GM12878 (cell line): Measurements from ENCODE around the gene ZDHHC3. TPM values are rescaled to one million over a fixed set of nuclear protein-coding genes. Genes with fewer than 3 reads are reported as not detected.

Experiments
- ATF7 ChIP-seq: fragments of 450-650 bp; IDR thresholded peaks from 2 replicates; pipeline ENCODE4 v1.6.1; 2016; ENCODE audit warnings: low read depth, mild to moderate bottlenecking
- BHLHE40 ChIP-seq, 2 experiments: fragments of 450-650 bp in 1 of 2; IDR thresholded peaks; 2 replicates each; pipeline ENCODE4 v1.6.1; 2011 to 2017; ENCODE audit warnings: low read depth in 2 of 2, borderline replicate concordance in 1 of 2, improper control_type of control experiment in 1 of 2, low read length in 1 of 2, mild to moderate bottlenecking in 1 of 2
- CREB1 ChIP-seq: IDR thresholded peaks from 2 replicates; pipeline ENCODE4 v1.6.1; 2012; ENCODE audit warnings: low read depth, mild to moderate bottlenecking, inconsistent platforms
- GATAD2B ChIP-seq: fragments of 450-650 bp; conservative IDR thresholded peaks from 2 replicates; pipeline ENCODE4 v1.6.1; 2017; ENCODE audit warnings: low read depth, mild to moderate bottlenecking, moderate library complexity
- HDGF ChIP-seq: fragments of 450-650 bp; IDR thresholded peaks from 2 replicates; pipeline ENCODE4 v1.6.1; 2016; ENCODE audit warnings: antibody characterized with exemption
- KDM1A ChIP-seq: fragments of 200-600 bp; sonication (generic); IDR thresholded peaks from 2 replicates; pipeline ENCODE4 v1.6.1; 2016; ENCODE audit warnings: borderline replicate concordance
- MEF2B ChIP-seq: fragments of 450-650 bp; IDR thresholded peaks from 2 replicates; pipeline ENCODE4 v1.6.1; 2018; ENCODE audit warnings: mild to moderate bottlenecking, moderate library complexity; ENCODE audit not compliant: partially characterized antibody, poor library complexity, severe bottlenecking
- NFYB ChIP-seq: IDR thresholded peaks from 2 replicates; pipeline ENCODE4 v1.6.1; 2011; ENCODE audit warnings: low read depth, mild to moderate bottlenecking, low read length, improper control_type of control experiment, moderate library complexity; ENCODE audit not compliant: insufficient read depth
- RAD51 ChIP-seq: fragments of 450-650 bp; IDR thresholded peaks from 2 replicates; pipeline ENCODE4 v1.6.1; 2016; ENCODE audit warnings: moderate library complexity, mild to moderate bottlenecking, inconsistent platforms
- RUNX3 ChIP-seq: IDR thresholded peaks from 2 replicates; pipeline ENCODE4 v1.6.1; 2012; ENCODE audit warnings: low read length, inconsistent platforms
- SP1 ChIP-seq: IDR thresholded peaks from one replicate; pipeline ENCODE4 v1.6.1; 2011; ENCODE audit warnings: low read depth, low read length
- TBL1XR1 ChIP-seq: IDR thresholded peaks from 2 replicates; pipeline ENCODE4 v1.6.1; 2012; ENCODE audit warnings: low read depth, low read length, improper control_type of control experiment
- ZNF384 ChIP-seq: IDR thresholded peaks from 2 replicates; pipeline ENCODE4 v1.6.1; 2012; ENCODE audit warnings: low read depth, mild to moderate bottlenecking, low read length, improper control_type of control experiment, borderline replicate concordance
- polyA plus RNA-seq, 11 experiments: library from polyadenylated mRNA; depleted of rRNA in 4 of 11; unstranded in 6 of 11; stranded (reverse) in 5 of 11; fragments of >200 nt; fragmentation: Nextera tagmentation in 4 of 11; fragmentation: Illumina TruSeq in 1 of 11; extraction: Ambion mirVana in 4 of 11; extraction: Trizol in 1 of 11; gene quantifications; 1 replicate in 1 of 11; 2 replicates in 10 of 11; pipeline versions ENCODE4 v1.2.1 to v1.2.3, GENCODE V29; 2011 to 2016; ENCODE audit warnings: inconsistent platforms in 2 of 11, missing spikeins in 2 of 11, low read depth in 1 of 11
- total RNA-seq, 4 experiments: library from RNA; depleted of rRNA in 3 of 4; stranded (reverse); fragments of >200 nt in 3 of 4; fragmentation: Illumina TruSeq in 1 of 4; extraction: Trizol in 1 of 4; gene quantifications; 2 replicates each; pipeline versions ENCODE4 v1.2.1 to v1.2.3, GENCODE V29; 2013 to 2021
- TF ChIP-seq, protein P1 (sequence below): fragments of 150-350 bp; IDR thresholded peaks from 2 replicates; pipeline ENCODE4 v1.6.1; 2016; ENCODE audit warnings: low read depth, low read length
- TF ChIP-seq, protein P2 (sequence below): IDR thresholded peaks from 2 replicates; pipeline ENCODE4 v1.6.1; 2012; ENCODE audit warnings: low read length, inconsistent platforms
- TF ChIP-seq, protein P3 (sequence below): fragments of 450-650 bp; IDR thresholded peaks from 2 replicates; pipeline ENCODE4 v1.6.1; 2016; ENCODE audit warnings: mild to moderate bottlenecking
- TF ChIP-seq, protein P4 (sequence below): IDR thresholded peaks from 2 replicates; pipeline ENCODE4 v1.6.1; 2012; ENCODE audit warnings: mild to moderate bottlenecking, low read depth, low read length
- TF ChIP-seq, protein P5 (sequence below): fragments of 150-350 bp; IDR thresholded peaks from 2 replicates; pipeline ENCODE4 v1.6.1; 2014; ENCODE audit warnings: mild to moderate bottlenecking, low read depth, low read length

The ZDHHC3 gene
- total and polyA plus RNA-seq, 10 of the 15 experiments (the other 5 are each of a cell fraction or from before 2014, with no cell fraction given) = 6.8 to 79.1 (median 40.8) TPM

DNA sequence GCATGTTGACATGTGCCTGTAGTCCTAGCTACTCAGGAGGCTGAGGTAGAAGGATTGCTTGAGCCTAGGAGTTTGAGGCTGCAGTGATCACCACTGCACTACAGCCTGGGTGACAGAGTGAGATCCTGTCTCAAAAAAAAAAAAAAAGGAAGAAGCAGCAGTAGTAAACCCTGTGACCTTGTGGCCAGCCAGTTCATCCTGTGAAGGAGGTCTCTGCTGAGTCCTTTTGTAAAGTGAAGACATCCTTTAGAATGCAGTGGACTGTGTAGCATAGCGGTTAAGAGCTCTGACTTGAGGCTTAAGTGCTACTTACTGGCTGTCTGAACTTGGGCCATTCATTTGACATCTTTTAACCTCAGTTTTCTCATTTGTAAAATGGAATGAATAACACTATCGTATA is 8.4 kb upstream of the ZDHHC3 start (continued):
- TF ChIP-seq, protein P1, sequence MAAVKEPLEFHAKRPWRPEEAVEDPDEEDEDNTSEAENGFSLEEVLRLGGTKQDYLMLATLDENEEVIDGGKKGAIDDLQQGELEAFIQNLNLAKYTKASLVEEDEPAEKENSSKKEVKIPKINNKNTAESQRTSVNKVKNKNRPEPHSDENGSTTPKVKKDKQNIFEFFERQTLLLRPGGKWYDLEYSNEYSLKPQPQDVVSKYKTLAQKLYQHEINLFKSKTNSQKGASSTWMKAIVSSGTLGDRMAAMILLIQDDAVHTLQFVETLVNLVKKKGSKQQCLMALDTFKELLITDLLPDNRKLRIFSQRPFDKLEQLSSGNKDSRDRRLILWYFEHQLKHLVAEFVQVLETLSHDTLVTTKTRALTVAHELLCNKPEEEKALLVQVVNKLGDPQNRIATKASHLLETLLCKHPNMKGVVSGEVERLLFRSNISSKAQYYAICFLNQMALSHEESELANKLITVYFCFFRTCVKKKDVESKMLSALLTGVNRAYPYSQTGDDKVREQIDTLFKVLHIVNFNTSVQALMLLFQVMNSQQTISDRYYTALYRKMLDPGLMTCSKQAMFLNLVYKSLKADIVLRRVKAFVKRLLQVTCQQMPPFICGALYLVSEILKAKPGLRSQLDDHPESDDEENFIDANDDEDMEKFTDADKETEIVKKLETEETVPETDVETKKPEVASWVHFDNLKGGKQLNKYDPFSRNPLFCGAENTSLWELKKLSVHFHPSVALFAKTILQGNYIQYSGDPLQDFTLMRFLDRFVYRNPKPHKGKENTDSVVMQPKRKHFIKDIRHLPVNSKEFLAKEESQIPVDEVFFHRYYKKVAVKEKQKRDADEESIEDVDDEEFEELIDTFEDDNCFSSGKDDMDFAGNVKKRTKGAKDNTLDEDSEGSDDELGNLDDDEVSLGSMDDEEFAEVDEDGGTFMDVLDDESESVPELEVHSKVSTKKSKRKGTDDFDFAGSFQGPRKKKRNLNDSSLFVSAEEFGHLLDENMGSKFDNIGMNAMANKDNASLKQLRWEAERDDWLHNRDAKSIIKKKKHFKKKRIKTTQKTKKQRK = no peak
- TF ChIP-seq TBL1XR1 (no peak), ZNF384 (peak; percentile 79; the same call in 1 of the 2 replicates), KDM1A (no peak), RUNX3 (peak; percentile 19; the same call in 1 of the 2 replicates), ATF7 (no peak), GATAD2B (no peak), NFYB (no peak), RAD51 (0 out of 2 replicates have a peak, but pooled peaks have one; percentile 22), HDGF (0 out of 2 replicates have a peak, but pooled peaks have one; percentile 68), MEF2B (no peak), BHLHE40 (IDR thresholded peaks at IDR 0.05; ENCODE audit: borderline replicate concordance in 1 of 2, low read depth in 2 of 2, low read length in 1 of 2) (no peak), SP1 (no peak), CREB1 (no peak)
- TF ChIP-seq, protein P2, sequence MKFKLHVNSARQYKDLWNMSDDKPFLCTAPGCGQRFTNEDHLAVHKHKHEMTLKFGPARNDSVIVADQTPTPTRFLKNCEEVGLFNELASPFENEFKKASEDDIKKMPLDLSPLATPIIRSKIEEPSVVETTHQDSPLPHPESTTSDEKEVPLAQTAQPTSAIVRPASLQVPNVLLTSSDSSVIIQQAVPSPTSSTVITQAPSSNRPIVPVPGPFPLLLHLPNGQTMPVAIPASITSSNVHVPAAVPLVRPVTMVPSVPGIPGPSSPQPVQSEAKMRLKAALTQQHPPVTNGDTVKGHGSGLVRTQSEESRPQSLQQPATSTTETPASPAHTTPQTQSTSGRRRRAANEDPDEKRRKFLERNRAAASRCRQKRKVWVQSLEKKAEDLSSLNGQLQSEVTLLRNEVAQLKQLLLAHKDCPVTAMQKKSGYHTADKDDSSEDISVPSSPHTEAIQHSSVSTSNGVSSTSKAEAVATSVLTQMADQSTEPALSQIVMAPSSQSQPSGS = no peak
- TF ChIP-seq, protein P3, sequence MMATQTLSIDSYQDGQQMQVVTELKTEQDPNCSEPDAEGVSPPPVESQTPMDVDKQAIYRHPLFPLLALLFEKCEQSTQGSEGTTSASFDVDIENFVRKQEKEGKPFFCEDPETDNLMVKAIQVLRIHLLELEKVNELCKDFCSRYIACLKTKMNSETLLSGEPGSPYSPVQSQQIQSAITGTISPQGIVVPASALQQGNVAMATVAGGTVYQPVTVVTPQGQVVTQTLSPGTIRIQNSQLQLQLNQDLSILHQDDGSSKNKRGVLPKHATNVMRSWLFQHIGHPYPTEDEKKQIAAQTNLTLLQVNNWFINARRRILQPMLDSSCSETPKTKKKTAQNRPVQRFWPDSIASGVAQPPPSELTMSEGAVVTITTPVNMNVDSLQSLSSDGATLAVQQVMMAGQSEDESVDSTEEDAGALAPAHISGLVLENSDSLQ = 0 out of 2 replicates have a peak, but pooled peaks have one; percentile 7
- TF ChIP-seq, protein P4, sequence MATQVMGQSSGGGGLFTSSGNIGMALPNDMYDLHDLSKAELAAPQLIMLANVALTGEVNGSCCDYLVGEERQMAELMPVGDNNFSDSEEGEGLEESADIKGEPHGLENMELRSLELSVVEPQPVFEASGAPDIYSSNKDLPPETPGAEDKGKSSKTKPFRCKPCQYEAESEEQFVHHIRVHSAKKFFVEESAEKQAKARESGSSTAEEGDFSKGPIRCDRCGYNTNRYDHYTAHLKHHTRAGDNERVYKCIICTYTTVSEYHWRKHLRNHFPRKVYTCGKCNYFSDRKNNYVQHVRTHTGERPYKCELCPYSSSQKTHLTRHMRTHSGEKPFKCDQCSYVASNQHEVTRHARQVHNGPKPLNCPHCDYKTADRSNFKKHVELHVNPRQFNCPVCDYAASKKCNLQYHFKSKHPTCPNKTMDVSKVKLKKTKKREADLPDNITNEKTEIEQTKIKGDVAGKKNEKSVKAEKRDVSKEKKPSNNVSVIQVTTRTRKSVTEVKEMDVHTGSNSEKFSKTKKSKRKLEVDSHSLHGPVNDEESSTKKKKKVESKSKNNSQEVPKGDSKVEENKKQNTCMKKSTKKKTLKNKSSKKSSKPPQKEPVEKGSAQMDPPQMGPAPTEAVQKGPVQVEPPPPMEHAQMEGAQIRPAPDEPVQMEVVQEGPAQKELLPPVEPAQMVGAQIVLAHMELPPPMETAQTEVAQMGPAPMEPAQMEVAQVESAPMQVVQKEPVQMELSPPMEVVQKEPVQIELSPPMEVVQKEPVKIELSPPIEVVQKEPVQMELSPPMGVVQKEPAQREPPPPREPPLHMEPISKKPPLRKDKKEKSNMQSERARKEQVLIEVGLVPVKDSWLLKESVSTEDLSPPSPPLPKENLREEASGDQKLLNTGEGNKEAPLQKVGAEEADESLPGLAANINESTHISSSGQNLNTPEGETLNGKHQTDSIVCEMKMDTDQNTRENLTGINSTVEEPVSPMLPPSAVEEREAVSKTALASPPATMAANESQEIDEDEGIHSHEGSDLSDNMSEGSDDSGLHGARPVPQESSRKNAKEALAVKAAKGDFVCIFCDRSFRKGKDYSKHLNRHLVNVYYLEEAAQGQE = no peak
- TF ChIP-seq, protein P5, sequence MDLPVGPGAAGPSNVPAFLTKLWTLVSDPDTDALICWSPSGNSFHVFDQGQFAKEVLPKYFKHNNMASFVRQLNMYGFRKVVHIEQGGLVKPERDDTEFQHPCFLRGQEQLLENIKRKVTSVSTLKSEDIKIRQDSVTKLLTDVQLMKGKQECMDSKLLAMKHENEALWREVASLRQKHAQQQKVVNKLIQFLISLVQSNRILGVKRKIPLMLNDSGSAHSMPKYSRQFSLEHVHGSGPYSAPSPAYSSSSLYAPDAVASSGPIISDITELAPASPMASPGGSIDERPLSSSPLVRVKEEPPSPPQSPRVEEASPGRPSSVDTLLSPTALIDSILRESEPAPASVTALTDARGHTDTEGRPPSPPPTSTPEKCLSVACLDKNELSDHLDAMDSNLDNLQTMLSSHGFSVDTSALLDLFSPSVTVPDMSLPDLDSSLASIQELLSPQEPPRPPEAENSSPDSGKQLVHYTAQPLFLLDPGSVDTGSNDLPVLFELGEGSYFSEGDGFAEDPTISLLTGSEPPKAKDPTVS = no peak
